Activated CD4-positive, alpha-beta T cell treated with anti-CD3 and anti-CD28 coated beads for 4 hours (primary cell): Measurements from ENCODE around the gene WAC.

Experiments
- DNase-seq, 2 donors: peaks; one replicate each; pipeline ENCODE4 v3.0.0-alpha.2; 2020

WAC gene

GRCh38 chr10:28533186-28533564 lies 257 bp downstream of the WAC start:
- DNase-seq = no peak

GRCh38 chr10:28533571-28534304 lies 820 bp downstream of the WAC start:
- DNase-seq = peak; percentile 64 to 69

- no peak for DNase-seq
These were observed 2.9 kb downstream of the WAC start for GRCh38 chr10:28535846-28536245.

- DNase-seq = no peak
These were observed 5.7 kb downstream of the WAC start for GRCh38 chr10:28538595-28538994.

GRCh38 chr10:28540145-28540544 lies 7.2 kb downstream of the WAC start:
- no peak for DNase-seq

- no peak for DNase-seq
These were observed 8.9 kb downstream of the WAC start for GRCh38 chr10:28541717-28542365.

GRCh38 chr10:28542728-28543127 lies 9.8 kb downstream of the WAC start:
- DNase-seq = no peak

GRCh38 chr10:28544058-28544457 lies 11.1 kb downstream of the WAC start:
- no peak for DNase-seq

- no peak for DNase-seq
These were observed 13.2 kb downstream of the WAC start for GRCh38 chr10:28545967-28546644.

- no peak for DNase-seq
These were observed 16.0 kb downstream of the WAC start for GRCh38 chr10:28548781-28549498.

GRCh38 chr10:28551086-28551485 lies 18.2 kb downstream of the WAC start:
- DNase-seq = no peak

- no peak for DNase-seq
These were observed 19.9 kb downstream of the WAC start for GRCh38 chr10:28552775-28553174.

- DNase-seq = no peak
These were observed 21.1 kb downstream of the WAC start for GRCh38 chr10:28554009-28554408.

GRCh38 chr10:28554952-28555351 lies 22.0 kb downstream of the WAC start:
- no peak for DNase-seq

GRCh38 chr10:28555358-28555757 lies 22.4 kb downstream of the WAC start:
- no peak for DNase-seq

GRCh38 chr10:28556142-28556541 lies 23.2 kb downstream of the WAC start:
- no peak for DNase-seq

- DNase-seq = no peak
These were observed 25.3 kb downstream of the WAC start for GRCh38 chr10:28558186-28558585.

- DNase-seq = no peak
These were observed 26.1 kb downstream of the WAC start for GRCh38 chr10:28558923-28559508.

- no peak for DNase-seq
These were observed 26.7 kb downstream of the WAC start for GRCh38 chr10:28559618-28560017.

- DNase-seq = no peak
These were observed 27.7 kb downstream of the WAC start for GRCh38 chr10:28560617-28561016.

- no peak for DNase-seq
These were observed 28.6 kb downstream of the WAC start for GRCh38 chr10:28561531-28561930.

GRCh38 chr10:28564905-28565304 lies 32.0 kb downstream of the WAC start:
- DNase-seq = no peak

- DNase-seq = no peak
These were observed 33.6 kb downstream of the WAC start for GRCh38 chr10:28566458-28567015.
